HG02610 (cell line): Measurements from ENCODE around the gene EVI5L.

Source experiments
- ATAC-seq: cut with Tn5 transposase; IDR thresholded peaks from one replicate; pipeline ENCODE4 v1.9.1; 2021; ENCODE audit warnings: mild to moderate bottlenecking, moderate library complexity; ENCODE audit not compliant: unreplicated experiment

EVI5L gene

DNA sequence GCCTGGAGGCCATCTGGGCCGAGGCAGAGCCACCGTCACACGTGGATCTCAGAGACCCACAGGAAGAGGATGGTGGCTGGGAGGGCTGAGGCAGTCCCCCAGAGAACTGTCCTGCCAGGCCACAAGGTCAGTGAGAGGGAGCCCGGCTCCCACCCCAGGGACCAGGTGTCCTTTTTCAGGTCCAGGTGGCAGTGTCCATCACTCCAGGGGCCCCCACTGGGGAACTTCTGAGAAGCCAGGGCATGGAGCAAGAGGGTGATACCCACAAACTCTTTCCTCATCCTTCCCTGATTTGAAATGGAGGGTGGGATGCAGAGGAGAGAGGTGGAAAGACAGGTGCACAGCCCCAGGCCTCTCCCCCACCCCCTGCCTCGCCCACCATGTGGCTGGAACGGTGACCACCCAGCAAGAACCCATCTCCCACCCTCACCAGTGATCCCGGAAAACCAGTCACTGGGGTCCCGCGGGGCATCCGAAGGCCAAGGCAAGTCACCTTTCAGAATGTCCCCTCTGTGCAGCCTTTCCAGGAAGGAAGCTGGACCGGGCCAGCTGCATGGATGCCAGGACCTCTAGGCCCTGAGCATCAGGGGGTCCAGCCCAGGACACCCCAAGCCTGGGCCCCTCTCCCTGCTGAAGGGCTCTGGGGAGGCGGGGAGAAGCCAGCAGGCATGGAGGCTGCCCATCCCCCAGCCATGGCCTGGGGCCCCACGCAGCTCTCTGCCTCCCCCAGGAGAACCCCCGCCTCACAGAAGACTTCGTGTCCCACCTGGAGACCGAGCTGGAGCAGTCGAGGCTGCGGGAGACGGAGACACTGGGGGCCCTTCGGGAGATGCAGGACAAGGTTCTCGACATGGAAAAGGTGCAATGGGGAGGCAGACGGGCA is 30.1 kb downstream of the EVI5L start:
- ATAC-seq: no peak

- ATAC-seq: no peak
Observed at GRCh38 chr19:7860714-7861618, 30.9 kb downstream of the EVI5L start.

DNA sequence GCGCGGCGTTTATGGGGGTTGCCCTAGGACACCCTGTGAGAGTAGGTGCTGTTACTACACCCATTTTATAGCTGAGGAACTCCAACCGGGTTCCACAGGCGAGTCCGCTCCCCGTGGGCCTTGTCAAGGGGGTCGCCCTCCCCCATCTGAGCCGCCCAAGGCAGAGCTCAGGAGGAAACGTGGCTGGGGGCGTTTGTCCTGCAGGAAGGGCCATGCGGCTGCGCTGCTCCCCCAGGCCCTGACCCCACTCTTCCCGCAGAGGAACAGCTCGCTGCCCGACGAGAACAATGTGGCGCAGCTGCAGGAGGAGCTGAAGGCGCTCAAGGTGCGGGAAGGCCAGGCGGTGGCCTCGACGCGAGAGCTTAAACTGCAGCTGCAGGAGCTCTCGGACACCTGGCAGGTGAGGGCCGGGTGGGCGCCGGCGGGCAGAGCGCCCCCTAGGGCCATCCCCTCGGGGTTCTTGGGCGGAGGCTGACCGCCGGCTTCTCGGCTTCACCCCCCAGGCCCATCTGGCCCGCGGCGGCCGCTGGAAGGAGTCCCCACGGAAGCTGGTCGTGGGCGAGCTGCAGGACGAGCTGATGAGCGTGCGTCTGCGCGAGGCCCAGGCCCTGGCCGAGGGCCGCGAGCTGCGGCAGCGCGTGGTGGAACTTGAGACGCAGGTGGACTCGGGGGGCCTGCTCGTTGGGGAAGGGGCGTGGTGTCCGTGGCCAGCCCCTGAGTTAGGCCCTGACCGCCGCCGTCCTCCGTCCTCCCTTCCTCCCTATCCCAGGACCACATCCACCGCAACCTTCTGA is 31.8 kb downstream of the EVI5L start:
- ATAC-seq: no peak

GRCh38 chr19:7862413-7862951 is 32.5 kb downstream of the EVI5L start:
- ATAC-seq: no peak

DNA sequence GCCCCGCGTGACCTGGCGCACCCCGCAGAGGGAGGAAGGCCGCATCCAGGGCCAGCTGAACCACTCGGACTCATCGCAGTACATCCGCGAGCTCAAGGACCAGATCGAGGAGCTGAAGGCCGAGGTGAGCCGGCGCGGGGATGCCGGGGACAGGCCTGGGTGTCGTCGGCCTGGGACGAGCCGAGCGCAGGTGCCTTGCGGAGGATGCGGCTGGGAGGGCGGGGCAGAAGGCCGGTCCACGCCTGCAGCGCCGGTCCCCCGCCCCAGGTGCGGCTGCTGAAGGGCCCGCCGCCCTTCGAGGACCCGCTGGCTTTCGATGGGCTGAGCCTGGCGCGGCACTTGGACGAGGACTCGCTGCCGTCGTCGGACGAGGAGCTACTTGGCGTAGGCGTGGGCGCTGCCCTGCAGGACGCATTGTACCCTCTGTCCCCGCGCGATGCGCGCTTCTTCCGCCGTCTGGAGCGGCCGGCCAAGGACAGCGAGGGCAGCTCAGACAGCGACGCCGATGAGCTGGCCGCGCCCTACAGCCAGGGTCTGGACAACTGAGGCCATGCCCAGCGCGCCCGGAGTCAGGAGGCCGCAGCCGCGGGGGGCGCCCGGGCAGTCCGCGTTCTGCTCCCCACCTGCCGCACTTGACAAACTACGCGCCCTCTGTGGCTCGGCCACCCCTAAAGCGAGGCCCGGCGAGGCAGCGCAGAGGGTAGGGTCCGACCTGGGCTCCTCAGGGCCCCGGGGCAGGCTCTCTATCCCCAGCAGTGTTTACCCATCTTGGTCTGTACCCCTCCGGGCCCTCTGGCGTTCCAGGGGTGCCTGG is 33.3 kb downstream of the EVI5L start:
- ATAC-seq: no peak

DNA sequence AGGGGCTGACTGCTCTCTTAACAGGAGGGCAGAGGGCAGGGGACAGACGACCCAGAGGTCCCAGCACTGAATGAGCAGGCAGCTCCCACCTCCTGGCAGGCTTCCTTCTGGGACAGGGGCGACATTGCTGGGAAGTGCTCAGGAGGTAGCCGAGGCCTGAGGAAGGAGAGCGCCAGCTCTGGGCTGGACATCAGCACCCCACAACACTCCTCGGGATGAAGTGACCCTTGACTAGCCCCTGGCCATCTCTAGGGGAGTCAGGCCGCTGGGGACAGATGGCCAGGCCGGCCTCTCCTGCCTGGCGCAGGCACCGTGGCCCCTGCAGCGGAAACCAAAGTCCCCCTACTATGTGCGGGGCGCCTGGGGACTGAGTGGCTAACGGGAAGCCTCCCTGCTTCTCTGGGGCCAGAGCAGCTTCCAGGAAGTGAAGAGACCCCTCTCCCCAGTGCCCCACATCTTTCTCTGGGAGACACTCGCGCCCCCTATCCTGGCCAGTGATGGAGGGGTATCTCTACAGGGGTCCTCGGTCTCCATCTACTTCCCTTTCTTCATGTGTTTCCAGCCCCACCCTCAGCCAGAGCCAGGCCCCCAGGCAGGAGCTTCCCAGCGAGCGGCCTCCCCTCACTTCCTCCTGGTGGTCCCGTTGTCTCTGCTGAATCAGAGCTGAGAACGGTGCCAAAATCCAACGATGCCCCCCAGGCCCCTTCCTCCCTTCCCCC is 34.1 kb downstream of the EVI5L start:
- no peak for ATAC-seq

GRCh38 chr19:7864690-7865074 is 34.7 kb downstream of the EVI5L start:
- no peak for ATAC-seq

DNA sequence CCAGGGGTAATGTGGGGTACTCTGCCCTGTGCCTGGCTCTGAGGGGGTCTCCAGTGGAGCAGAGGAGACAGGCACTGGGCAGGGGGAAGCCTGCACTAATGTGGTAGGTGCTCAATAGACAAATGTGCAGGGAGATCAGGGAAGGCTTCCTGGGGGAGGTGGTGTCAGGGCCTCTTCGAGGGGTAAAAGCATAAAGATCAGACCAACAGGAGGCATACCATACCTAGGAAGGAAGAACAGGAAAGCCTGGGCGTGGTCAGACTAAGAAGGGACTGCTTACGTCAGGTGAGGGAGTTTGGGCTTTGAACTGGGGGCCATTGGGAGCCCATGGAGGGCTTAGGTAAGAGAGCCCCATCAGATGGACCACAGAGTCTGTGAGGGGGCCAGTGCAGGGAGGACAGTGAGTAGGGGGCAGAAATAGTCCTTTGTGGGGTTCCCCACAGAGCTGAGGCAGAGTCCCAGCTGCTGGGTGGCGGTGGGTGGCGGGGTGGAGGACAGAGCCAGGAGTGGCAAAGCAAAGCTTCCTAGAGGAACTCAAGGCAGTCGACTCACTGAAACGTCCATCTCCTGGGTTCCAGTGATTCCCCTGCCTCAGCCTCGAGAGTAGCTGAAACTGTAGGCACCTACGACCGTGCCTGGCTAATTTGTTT is 35.4 kb downstream of the EVI5L start:
- ATAC-seq: no peak

GRCh38 chr19:7866399-7867091 is 36.5 kb downstream of the EVI5L start:
- ATAC-seq: no peak

GRCh38 chr19:7867092-7867844 is 37.2 kb downstream of the EVI5L start:
- ATAC-seq: no peak

DNA sequence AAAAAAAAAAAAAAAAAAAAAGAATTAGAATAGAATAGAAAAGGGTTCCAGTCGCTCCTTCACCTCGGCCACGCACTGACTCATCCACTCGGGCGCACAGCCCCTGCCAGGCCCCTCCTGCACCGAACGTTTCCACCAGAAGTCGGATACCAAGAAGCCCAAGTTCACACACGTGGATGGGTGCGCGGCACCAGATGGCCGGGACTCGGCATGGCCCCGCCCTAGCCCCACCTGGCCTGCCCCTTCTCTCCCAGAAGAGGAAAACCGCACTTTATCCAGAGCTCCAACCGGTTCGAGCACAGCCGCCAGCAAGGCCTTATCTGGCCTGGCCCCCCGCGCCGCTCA is 38.3 kb downstream of the EVI5L start:
- ATAC-seq: no peak

DNA sequence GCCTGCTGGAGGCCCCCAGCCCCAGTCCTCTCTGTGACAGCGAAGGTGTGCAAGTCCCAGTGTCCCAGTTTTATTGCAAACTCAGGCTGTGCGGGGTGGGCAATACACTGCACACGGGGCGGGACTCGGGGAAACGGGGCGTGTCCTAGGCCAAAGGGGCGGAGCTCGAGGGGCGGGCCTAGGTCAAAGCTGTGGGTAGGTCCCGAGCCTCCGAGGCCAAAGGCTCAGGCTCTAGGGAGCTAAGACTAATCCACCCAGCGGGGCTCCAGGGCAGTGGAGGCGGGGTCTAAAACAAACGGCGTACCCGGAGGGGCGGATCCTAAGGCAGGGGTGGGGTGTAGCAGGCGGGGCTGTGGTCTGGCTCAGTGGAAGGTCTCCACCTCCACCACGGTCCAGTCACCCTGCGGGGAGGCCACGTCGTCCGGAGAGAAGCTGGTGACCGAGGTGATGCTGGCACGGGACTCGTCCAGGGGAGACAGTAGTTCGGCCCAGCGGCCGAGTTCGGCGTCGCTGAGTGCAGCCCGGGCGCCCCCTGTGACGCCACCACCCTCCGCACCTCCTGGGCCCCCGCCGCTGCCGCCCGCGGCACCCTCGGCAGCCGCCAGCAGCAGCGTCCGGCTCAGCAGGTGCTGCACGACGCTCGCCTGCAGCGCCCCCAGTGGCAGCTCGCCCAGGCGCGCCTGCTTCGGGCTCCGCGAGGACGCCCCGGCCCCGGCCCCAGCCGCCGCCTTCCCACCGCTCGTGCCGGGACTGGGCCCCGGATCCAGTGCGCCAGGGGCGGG is 38.8 kb downstream of the EVI5L start:
- ATAC-seq: peak; percentile 58

GRCh38 chr19:7869453-7869909 is 39.5 kb downstream of the EVI5L start:
- ATAC-seq: peak; percentile 48

- ATAC-seq: peak; percentile 4
Observed at GRCh38 chr19:7869910-7870511, 40.0 kb downstream of the EVI5L start.

GRCh38 chr19:7870571-7871436 is 40.8 kb downstream of the EVI5L start:
- ATAC-seq: no peak
